GM23338 (cell line): ENCODE data around the gene RILP.

Source experiments
- CREB1 ChIP-seq: fragments of 250-450 bp; sonication (Bioruptor Pico); IDR thresholded peaks from 2 replicates; pipeline ENCODE4 v1.5.0; 2020; ENCODE audit warnings: low read depth, mild to moderate bottlenecking, moderate library complexity
- ETS1 ChIP-seq: IDR thresholded peaks from 2 replicates; pipeline ENCODE4 v1.6.1; 2016; ENCODE audit warnings: antibody characterized with exemption
- EZH2 ChIP-seq: fragments of 200-600 bp; sonication (generic); IDR thresholded peaks from one replicate; pipeline ENCODE4 v1.8.0; 2017; ENCODE audit warnings: antibody characterized with exemption, mild to moderate bottlenecking, low read depth; ENCODE audit not compliant: unreplicated experiment
- EZH2phosphoT487 ChIP-seq: fragments of 200-600 bp; sonication (generic); IDR thresholded peaks from one replicate; pipeline ENCODE4 v1.8.1; 2018; ENCODE audit warnings: antibody characterized with exemption; ENCODE audit not compliant: unreplicated experiment
- JUNB ChIP-seq: IDR thresholded peaks from one replicate; pipeline ENCODE4 v1.6.1; 2016; ENCODE audit warnings: antibody characterized with exemption; ENCODE audit not compliant: unreplicated experiment
- NANOG ChIP-seq: IDR thresholded peaks from 2 replicates; pipeline ENCODE4 v1.6.1; 2016; ENCODE audit warnings: antibody characterized with exemption, borderline replicate concordance
- POLR2AphosphoS5 ChIP-seq: IDR thresholded peaks from 2 replicates; pipeline ENCODE4 v1.6.1; 2016; ENCODE audit warnings: antibody characterized with exemption, low read depth
- STAT1 ChIP-seq: IDR thresholded peaks from one replicate; pipeline ENCODE4 v1.6.1; 2016; ENCODE audit warnings: antibody characterized with exemption; ENCODE audit not compliant: unreplicated experiment
- ZNF114 ChIP-seq: fragments of 250-450 bp; sonication (Bioruptor Pico); IDR thresholded peaks from 2 replicates; pipeline ENCODE4 v1.5.0; 2020; ENCODE audit warnings: mild to moderate bottlenecking, moderate library complexity
- ZNF331 ChIP-seq: fragments of 250-450 bp; sonication (Bioruptor Pico); IDR thresholded peaks from 2 replicates; pipeline ENCODE4 v1.5.0; 2020; ENCODE audit warnings: low read depth, mild to moderate bottlenecking, moderate library complexity
- ZNF462 ChIP-seq: fragments of 250-450 bp; sonication (Bioruptor Pico); IDR thresholded peaks from 2 replicates; pipeline ENCODE4 v1.5.0; 2020; ENCODE audit warnings: mild to moderate bottlenecking, moderate library complexity
- TF ChIP-seq, protein P1 (sequence below), 2 experiments: fragments of 200-600 bp in 1 of 2; sonication (generic) in 1 of 2; conservative IDR thresholded peaks; 2 replicates each; pipeline versions ENCODE4 v1.5.1 to v1.6.1; 2016 to 2017; ENCODE audit warnings: antibody characterized with exemption in 2 of 2, low read depth in 2 of 2, mild to moderate bottlenecking in 2 of 2, moderate library complexity in 1 of 2
- TF ChIP-seq, protein P2 (sequence below): IDR thresholded peaks from one replicate; pipeline ENCODE4 v1.6.1; 2018; ENCODE audit warnings: antibody characterized with exemption; ENCODE audit not compliant: unreplicated experiment

- TF ChIP-seq, protein P1, sequence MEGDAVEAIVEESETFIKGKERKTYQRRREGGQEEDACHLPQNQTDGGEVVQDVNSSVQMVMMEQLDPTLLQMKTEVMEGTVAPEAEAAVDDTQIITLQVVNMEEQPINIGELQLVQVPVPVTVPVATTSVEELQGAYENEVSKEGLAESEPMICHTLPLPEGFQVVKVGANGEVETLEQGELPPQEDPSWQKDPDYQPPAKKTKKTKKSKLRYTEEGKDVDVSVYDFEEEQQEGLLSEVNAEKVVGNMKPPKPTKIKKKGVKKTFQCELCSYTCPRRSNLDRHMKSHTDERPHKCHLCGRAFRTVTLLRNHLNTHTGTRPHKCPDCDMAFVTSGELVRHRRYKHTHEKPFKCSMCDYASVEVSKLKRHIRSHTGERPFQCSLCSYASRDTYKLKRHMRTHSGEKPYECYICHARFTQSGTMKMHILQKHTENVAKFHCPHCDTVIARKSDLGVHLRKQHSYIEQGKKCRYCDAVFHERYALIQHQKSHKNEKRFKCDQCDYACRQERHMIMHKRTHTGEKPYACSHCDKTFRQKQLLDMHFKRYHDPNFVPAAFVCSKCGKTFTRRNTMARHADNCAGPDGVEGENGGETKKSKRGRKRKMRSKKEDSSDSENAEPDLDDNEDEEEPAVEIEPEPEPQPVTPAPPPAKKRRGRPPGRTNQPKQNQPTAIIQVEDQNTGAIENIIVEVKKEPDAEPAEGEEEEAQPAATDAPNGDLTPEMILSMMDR (conservative IDR thresholded peaks at IDR 0.05; ENCODE audit: low read depth in 2 of 2), result peak in 1 of 2 experiments; percentile 30; a peak in 2 of 4 replicates
- TF ChIP-seq POLR2AphosphoS5 (no peak), EZH2phosphoT487 (no peak), EZH2 (no peak), CREB1 (CRISPR knock-in tag) (no peak), ZNF114 (CRISPR knock-in tag) (no peak), JUNB (no peak), ZNF462 (CRISPR knock-in tag) (no peak), NANOG (no peak), ETS1 (no peak), STAT1 (no peak), ZNF331 (no peak)
- TF ChIP-seq, protein P2, sequence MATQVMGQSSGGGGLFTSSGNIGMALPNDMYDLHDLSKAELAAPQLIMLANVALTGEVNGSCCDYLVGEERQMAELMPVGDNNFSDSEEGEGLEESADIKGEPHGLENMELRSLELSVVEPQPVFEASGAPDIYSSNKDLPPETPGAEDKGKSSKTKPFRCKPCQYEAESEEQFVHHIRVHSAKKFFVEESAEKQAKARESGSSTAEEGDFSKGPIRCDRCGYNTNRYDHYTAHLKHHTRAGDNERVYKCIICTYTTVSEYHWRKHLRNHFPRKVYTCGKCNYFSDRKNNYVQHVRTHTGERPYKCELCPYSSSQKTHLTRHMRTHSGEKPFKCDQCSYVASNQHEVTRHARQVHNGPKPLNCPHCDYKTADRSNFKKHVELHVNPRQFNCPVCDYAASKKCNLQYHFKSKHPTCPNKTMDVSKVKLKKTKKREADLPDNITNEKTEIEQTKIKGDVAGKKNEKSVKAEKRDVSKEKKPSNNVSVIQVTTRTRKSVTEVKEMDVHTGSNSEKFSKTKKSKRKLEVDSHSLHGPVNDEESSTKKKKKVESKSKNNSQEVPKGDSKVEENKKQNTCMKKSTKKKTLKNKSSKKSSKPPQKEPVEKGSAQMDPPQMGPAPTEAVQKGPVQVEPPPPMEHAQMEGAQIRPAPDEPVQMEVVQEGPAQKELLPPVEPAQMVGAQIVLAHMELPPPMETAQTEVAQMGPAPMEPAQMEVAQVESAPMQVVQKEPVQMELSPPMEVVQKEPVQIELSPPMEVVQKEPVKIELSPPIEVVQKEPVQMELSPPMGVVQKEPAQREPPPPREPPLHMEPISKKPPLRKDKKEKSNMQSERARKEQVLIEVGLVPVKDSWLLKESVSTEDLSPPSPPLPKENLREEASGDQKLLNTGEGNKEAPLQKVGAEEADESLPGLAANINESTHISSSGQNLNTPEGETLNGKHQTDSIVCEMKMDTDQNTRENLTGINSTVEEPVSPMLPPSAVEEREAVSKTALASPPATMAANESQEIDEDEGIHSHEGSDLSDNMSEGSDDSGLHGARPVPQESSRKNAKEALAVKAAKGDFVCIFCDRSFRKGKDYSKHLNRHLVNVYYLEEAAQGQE, result no peak
These were observed 12.9 kb downstream of the RILP start for GRCh38 chr17:1636732-1637285.
